T-helper 2 cell treated with Interferon-gamma antibody and Interleukin-4, amounts not matched to agents 100 ng/mL and 5 ng/mL, for 36 hours (primary cell): ENCODE measurements around the gene ADAM11. TPM values are rescaled to one million over a fixed set of nuclear protein-coding genes. Genes with fewer than 3 reads are reported as not detected.

Experiments used
- intact Hi-C: fragments of 100-400 bp; cut with micrococcal nuclease; formaldehyde crosslinking; loops from one replicate; pipeline ENCODE4 v1.15.1; 2023
- total RNA-seq: library from RNA; stranded (reverse); gene quantifications from 2 replicates; pipeline ENCODE4 v1.2.3, GENCODE V29; 2022

ADAM11 gene
- total RNA-seq, 1 donor from 2014 or later, result 0.09 TPM

DNA sequence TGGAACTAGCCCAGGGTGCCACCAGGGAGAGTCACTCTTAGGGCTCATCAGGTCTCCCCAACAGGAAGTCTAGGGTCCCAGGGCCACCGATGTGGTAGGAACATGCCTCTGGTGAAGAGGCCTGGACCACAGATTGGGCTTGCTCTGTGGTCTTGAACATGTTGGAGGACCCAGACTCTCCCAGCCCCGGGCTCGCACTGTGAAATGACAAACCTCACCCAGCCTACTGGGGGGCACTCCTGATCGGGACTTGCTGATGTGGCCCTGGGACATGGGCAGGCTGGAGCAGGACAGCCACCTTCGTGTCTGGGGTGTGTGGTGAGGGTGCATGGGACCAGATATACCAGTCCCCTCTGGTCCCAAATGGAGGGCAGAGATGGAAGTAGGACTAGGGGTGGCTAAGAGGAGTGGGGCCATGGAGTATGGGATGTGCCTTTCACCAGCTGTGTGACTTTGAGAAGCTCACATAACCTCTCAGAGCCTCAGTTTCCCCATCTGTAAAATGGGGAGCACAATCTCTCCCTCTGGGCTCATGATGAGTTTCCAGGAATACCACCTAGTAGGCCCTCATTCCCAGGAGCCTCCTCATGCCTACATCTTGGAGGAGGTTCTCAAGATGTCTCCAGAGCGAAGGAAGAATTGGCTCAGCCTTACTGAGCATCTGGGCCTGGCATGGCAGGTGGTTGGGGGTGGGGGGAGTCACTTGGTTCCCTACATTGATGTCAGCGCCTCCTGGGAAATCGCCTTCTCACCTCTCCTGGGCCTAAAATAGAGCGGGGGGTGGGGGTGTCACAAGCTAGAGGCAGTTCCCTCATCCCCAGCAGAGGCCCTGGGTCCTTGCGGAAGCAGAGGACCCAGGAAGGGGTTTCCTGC, 1.5 kb upstream of the ADAM11 start:
- intact Hi-C loops, result no loop called here

DNA sequence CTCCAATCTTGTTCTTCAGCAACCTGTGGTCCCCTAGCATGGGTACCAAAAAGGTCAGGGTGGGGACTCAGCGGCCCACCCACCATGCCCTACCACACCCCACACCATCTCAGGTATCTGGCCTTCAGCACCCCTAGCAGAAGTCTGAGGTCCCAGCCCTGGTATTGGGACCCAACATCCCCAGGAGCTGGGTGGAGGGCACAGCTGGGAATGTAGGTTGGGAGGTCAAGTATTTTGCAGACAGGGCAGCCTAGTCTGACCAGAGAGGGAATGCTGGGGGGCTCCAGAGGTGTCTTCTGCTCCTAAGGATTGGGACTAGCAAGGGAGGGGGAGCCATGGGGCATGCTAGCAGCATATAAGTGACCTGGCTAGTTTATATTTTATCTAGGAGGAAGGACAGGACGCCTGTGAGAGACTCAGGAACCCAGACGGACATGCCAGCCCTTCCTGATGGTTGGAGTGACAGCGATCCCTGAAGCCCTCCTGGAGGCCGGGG, 822 bp upstream of the ADAM11 start:
- intact Hi-C loops, result no loop called here

DNA sequence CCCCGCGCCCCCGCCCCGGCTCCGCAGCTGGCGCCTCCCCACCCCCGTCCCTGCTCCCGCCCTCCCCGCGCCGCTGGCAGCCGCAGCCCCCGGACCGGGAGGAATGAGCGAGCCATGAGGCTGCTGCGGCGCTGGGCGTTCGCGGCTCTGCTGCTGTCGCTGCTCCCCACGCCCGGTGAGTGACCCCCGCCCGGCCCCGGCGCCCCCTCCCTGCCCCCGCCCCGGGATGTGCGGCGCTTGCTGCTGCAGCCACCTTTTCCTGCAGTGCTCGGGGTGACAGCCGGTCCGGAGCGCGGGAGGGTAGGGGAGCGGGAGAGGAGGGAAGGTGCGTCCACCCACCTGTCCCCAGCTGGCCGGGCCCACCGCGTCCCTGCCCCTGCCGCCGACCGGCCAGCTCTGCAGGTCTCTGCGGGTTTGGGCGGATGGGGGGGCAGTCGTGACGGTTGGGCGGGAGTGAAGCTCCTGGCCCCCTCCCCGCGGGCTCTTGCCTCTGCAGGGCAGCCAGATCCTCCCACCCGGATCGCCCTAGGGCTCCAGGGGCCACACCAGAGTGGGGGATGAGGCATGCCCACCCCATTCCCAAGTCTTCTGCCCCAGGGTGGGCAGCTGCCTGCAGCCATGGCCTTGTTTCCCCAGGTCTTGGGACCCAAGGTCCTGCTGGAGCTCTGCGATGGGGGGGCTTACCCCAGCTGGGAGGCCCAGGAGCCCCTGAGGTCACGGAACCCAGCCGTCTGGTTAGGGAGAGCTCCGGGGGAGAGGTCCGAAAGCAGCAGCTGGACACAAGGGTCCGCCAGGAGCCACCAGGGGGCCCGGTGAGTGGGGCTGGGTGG, 513 bp downstream of the ADAM11 start:
- intact Hi-C loops, result no loop called here

DNA sequence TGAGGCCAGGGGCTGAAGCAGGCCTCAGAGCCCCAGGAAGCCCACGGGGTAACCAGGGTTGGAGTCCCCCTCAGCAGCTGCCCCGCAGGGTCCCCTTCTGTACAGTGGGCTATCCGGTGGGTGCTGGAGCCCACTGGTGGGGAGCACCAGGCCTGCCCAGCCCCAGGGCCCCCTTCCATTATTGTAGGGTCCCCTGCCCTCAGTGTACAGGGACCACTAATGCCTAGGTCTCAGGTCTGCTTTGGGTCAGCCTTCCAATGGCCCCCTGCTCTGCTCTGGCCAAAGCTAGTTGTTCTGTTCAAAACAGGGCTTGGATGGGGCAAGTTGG, 1.1 kb downstream of the ADAM11 start:
- intact Hi-C loops, result no loop called here

DNA sequence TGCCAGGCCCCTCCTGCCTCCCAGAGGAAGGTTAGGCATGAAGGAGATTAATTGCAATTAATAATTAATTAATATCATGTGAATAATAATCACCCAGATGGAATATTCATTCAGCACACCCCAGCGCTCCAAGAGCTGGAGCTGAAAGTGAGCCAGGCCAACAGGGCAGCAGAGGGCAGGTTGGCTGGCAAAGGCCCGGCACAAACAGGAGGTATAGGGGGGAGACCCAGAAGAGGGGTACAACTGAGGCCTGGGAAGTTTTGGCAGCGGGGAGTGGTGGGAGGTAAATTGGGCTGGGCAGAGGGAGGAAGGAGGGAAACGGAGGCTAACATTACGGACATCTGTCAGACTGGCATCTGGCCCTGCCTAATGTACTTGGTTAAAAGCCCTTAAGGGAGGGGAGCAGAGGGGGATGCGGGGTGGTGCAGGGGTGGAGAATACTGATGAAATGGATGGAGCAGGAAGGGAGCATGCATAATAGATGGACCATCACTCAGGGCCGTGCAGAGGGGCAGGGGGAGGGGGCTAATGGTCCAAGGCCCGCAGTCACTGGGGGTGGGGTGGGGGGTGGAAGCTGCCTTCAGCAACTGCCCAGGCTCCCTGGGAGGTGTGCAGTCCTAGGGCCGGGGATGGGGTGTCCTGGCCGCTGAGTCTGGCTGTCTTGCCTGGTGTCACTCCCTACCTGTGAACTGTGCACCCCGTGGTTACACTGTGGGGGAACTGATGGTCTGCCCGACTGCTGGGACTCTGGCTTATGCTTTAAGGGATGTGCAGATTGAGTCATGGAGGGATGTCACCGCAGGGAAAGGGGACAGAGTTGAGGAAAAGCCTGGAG, 1.9 kb downstream of the ADAM11 start:
- intact Hi-C loops, result no loop called here

DNA sequence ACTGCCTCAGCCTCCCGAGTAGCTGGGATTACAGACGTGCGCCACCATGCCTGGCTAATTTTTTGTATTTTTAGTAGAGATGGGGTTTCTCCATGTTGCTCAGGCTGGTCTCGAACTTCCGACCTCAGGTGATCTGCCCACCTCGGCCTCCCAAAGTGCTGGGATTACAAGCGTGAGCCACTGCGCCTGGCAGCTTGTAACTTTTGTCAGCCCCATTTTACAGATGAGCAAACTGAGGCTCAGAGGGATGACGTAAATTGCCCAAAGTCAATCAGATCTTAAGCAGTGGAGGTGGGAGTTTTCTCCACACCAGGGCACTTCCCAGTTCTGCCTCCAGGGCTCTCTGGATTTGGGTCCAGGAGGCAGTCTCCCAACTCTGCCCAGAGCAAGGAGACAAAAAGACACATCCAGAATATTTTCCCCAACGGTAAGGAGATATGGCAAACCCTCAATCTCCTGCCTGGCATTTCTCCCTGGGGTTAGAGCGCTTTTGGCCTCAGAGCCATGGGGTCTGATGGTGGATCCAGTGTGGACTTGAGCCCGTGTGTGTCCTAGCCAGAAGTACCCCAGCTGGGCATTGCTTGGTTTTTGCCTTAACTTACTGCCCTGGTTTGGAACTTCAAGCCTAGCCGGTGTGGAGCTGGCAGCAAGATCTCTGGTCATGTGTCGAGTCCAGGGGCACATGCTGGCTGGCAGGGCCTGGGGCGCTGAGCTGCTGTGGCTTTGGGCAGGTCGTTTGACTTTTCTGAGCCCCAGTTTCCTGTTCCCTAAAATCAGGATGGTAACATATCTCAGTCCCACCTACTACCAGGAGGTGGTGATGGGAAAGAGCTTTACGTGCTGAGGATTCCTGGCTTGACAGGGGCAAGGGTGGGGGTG, 3.4 kb downstream of the ADAM11 start:
- intact Hi-C loops, result no loop called here

DNA sequence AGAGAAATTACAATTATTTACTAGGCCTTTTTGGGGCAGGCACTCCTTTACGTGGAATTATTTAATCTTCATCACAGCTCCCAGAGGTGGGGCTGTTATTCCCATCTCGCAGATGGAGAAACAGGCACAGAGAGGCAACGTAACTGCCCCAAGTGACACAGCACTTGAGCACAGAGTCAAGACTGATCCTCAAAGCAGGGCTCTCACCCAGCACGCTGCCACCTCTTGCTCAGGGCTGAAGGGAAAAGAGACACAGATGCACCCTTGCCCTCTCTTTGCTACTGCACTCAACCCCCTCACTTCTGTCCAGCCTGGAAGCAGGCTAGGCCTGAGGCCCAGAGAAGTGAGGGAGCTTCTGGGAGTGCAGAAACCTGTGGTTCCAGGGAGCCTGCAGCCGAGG, 4.4 kb downstream of the ADAM11 start:
- intact Hi-C loops, result no loop called here

DNA sequence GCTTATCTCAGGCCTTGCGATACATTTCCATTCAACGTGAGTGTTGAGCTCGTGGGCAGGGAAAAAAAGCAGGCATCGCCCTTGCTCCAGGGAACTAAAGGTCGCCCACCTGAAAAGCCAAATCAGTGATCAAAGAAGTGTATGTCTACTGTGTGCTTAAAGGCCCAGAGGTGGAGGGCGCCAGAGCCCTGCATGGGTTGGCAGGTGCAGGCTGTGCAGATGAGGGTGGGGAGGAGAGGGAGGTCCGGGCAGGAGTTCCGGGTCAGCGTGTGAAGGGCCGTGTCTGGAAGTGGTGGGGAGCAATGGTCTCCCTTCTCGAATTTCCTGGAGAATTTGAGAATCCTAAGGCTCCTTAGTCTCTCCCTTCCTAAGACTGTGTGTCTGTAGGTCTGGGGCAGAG, 7.2 kb downstream of the ADAM11 start:
- intact Hi-C loops, result no loop called here

DNA sequence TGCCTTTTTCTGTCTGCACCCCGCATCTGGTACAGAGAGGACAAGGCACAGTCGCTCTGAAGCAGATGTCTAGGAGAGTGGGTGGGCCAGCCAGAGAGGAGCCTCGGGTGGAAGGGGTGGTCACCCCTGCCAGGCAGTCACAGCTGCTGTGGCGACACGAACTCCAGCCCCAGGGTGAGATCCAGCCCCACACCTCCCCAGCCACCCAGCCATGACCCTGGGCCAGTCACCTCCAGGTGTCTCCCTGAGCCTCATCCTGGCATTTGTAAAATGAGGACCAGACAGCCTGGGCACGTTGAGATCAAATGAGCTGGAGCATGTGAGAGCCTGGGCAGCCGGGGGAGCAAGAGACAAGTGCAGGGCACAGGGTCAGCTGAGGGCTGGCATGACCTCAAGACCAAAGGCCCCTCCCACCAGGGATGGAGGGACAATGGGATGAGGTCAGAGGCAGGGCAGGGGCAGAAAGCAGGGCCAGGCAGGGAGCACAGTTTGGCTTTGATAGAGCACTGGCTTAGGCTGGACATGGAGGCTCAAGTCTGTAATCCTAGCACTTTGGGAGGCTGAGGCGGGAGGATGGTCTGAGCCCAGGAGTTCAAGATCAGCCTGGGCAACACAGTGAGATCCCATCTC, 7.7 kb downstream of the ADAM11 start:
- intact Hi-C loops, result no loop called here

DNA sequence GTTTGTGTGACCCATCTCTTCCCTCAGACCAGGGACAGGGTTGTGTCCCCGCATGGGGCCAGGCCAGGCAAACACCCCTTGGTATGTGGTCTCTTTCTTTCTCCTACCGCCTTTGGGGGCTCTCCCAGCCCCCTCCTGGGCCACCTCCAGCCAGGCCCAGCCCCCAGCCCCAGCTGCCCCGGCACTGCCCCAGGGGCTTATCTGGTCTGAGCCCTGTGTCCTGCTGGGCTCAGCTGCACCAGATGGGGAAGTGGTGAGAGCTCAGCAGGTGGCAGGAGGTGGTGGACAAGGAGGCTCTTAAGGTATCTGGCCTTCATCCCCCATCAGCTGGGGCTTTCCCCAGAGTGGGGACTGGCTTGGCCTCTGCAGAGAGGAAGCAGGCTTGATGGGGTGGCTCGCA, 8.7 kb downstream of the ADAM11 start:
- intact Hi-C loops, result no loop called here

DNA sequence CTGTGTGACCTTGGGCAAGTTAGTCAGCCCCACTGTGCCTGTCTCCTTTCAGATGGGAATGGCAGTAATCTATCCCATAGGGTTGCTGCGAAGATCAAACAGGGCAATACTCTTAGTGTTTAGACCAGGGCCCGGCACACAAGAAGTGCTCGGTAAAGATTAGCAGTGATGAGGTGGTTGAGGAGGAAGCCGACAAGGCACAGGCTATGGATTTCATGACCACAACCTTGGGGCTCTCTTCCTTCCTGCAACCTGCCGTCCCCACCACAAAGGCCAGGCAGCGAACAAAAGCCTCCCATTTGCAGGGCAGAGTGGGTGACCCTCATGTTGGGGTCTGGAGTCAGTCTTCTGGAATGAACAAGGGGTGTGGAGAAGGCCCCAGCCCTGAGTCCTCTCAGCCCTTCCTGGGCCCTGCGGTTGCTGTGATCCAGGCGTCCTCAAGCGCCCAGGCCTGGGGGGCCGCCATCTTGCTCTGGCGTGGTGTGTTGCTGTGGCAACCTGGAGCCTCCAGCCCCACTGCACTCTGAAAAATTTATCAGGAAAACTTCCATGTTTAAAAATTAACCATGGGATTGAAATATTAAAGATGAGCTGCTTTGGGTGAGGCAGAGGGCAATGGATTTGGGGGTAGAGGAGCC, 9.8 kb downstream of the ADAM11 start:
- intact Hi-C loops, result no loop called here

DNA sequence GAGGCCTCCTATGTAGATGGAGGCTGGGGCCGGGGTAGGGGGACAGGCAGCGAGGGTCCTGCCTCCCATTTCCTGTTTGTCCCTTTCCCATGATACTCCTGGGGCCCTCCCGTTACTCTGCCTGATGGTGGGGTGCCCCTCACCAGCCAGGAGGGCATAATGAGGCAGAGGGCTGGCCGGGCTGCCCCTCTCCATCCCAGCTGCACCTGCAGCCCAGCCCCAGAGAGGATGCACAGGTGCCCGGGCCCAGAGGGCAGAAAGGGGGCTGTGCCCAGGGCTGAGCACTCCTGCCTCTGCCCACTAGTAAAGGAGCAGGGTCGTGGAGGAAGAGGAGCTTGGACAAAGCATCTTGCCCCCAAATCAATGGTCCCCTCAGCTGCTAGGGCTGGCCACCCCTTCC, 10.4 kb downstream of the ADAM11 start:
- intact Hi-C loops, result no loop called here

DNA sequence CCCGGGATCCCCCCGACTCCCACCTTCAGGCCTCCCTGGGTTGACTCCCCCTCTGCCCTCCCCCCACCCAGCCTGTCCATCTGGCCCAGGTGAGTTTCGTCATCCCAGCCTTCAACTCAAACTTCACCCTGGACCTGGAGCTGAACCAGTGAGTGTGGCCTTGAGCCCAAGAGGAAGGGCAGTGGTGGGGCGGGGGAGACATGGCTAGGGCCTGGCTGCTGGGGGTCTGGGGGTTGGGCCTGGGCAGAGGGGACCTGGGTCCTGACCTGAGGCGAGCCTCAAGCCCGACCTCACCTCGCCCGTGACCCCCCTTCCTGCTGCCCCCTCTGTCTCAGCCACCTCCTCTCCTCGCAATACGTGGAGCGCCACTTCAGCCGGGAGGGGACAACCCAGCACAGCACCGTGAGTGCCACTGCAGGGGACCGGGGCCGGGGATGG, 10.9 kb downstream of the ADAM11 start:
- intact Hi-C loops, result no loop called here

DNA sequence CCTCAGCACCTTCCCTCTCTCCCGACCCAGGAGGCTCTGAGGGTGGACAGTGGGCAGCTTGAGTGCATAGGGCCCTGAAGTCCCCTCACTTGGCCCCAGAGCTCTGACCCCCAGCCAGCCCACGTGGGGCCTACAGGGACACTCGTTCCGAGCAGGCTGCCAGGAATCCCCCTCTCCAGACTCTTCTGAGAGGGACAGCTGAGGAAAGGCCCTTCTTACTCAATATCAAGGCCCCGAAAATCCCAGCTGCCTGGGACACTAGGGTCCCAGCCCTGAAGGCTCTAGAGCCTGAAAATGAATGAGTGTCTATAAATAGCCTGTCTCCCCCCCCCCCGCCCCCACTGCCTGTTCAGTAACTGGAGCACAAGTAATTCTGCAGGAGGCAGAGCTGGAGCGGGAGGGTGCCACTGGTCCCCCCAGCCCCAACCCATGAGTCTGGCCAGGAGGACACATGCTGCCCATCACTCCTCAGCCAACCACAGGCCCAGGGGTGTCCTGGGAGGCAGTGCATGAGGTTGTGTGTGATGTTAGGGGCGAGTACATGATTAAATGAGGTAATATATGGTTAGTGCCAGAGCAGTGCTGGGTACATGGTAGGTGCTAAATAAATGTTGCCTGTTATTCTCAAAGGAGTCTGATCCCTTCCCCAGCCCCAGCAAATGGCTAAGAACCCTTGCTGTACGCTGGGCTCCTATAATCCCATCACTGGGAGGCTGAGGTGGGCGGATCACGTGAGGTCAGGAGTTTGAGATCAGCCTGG, 11.6 kb downstream of the ADAM11 start:
- intact Hi-C loops, result no loop called here

DNA sequence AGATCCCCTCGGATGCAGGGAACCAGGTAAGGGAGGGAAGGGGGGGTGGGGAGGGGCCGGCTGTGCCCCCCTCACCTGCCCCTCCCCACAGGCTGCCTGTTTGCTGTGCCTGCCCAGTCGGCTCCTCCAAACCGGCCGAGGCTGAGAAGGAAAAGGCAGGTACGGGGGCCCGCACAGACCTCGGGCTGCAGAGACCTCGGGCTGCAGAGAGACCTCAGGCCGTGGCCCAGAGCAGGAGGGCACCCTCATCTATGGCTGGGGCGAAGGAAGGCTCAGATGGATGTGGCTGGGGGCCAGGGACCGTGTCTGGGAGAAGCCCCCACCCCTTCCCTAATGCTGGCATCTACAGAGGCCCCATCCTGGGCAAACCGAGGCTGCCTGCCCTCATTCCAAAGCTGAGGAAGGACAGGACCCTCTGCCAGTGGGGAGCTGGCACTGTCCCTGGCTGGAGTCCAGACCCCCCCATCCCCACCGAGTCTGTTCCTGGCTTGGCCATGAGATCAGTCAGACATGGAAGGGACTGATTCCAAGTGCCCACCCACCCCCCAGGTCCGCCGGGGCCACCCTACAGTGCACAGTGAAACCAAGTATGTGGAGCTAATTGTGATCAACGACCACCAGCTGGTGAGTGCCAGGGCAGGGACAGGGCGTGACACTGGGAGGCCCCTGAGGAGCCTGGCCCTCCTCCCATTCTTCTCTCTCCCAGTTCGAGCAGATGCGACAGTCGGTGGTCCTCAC, 13.7 kb downstream of the ADAM11 start:
- intact Hi-C loops, result no loop called here

DNA sequence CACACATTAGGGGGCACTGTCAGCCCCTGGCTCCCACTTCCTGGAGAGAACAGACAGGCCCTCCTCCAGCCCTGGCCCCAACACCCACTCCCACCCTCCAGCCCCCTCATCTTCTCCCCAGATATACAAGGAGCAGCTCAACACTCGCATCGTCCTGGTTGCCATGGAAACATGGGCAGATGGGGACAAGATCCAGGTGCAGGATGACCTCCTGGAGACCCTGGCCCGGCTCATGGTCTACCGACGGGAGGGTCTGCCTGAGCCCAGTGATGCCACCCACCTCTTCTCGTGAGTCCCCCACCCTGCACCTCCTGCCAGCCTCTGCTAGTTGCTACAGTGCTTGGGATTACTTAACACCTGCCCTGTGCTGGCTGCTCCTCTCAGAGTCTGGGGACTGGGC, 14.4 kb downstream of the ADAM11 start:
- intact Hi-C loops, result no loop called here

DNA sequence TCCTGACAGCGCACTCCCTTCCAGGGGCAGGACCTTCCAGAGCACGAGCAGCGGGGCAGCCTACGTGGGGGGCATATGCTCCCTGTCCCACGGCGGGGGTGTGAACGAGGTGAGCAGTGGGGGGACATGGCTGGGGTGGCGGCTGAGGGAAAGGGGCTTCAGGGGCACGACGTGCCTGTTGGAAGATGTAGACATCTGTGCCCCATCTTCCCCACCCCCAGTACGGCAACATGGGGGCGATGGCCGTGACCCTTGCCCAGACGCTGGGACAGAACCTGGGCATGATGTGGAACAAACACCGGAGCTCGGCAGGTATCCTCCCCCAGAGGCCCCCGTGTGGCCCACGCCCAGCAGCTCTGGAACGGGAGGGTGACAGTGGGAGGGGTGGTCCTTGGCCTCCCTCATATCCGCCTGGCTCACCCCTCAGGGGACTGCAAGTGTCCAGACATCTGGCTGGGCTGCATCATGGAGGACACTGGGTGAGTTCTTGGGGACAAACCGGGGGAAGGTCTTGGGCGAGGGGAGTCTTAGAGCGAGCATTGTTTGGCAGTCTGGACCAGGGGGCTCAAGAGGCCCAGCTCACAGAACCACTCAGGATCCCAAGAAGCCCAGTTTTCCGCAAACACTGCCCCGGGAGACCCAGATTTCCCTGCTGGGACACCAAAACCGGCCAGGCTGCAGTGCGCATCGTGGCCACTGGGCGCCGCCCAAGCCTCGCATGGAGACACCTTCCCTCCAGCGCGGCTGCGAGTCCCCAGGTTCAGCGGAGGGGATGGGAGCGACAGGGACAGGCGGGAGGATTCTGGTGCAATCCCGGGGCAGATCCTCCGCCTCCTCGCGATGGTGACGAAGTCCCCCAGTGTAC, 15.7 kb downstream of the ADAM11 start:
- intact Hi-C loops, result loop anchor here (1.0 to 5.0 kb wide), 5 partner anchors 91 to 358 kb away; partner anchors contain the start of genes C1QL1, NMT1 and PLCD3
